Effector memory CD8-positive, alpha-beta T cell (primary cell): ENCODE data around the gene POLA1.

ENCODE experiments used
- ATAC-seq: fragments of 150-1000 bp; cut with Tn5 transposase; replicated peaks from 2 replicates; pipeline ENCODE4 v1.10.0; 2021; ENCODE audit warnings: mild to moderate bottlenecking, moderate library complexity
- DNase-seq, 3 experiments: peaks; one replicate each; pipeline ENCODE4 v3.0.0; 2021
- H3K27ac Mint-ChIP-seq, 2 donors: one replicate each; pipeline ENCODE4 v1.8.0; 2022; ENCODE audit warnings: mild to moderate bottlenecking in 2 of 2, mixed read lengths in 2 of 2, moderate library complexity in 2 of 2
- H3K27me3 Mint-ChIP-seq, 2 donors: one replicate each; pipeline ENCODE4 v1.8.0; 2022; ENCODE audit warnings: mixed read lengths in 2 of 2
- H3K36me3 Mint-ChIP-seq: one replicate; pipeline ENCODE4 v1.8.0; 2022; ENCODE audit warnings: mild to moderate bottlenecking, moderate library complexity, mixed read lengths; ENCODE audit not compliant: insufficient read depth
- H3K4me1 Mint-ChIP-seq, 2 donors: one replicate each; pipeline ENCODE4 v1.8.0; 2022; ENCODE audit warnings: low read depth in 2 of 2, mixed read lengths in 2 of 2
- H3K4me3 Mint-ChIP-seq, 2 donors: one replicate each; pipeline ENCODE4 v1.8.0; 2022; ENCODE audit warnings: mild to moderate bottlenecking in 2 of 2, mixed read lengths in 2 of 2, moderate library complexity in 2 of 2
- H3K9me3 Mint-ChIP-seq, 2 donors: one replicate each; pipeline ENCODE4 v1.8.0; 2022; ENCODE audit warnings: mixed read lengths in 2 of 2

POLA1 gene

DNA sequence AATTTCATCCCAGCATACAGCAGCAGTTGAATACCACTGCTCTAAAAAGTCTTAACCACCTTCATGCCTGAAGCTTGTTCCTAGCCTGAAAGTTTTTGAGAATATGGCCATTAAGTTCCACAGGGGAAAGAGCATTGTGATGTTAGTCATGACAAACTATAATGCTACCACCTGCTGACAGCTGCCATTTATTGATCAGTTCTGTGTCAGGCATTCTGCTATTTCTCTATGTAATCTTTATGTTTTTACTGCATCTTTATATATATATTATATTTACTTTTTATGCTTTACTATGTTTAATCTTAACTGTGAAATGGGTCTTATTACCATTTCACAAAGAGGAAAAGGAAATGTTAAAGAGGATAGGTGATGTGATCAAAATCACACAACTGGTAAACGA, 268.1 kb downstream of the POLA1 start:
- Mint-ChIP-seq H3K27ac (no peak overlapping the region), H3K36me3 (no peaks in the 10 kb centered on the region), H3K27me3 (no peaks in the 10 kb centered on the region), H3K4me1 (no peaks in the 10 kb centered on the region), H3K4me3 (no peak overlapping the region), H3K9me3 (no peaks in the 10 kb centered on the region)
- DNase-seq (no peak), ATAC-seq (no peak)

DNA sequence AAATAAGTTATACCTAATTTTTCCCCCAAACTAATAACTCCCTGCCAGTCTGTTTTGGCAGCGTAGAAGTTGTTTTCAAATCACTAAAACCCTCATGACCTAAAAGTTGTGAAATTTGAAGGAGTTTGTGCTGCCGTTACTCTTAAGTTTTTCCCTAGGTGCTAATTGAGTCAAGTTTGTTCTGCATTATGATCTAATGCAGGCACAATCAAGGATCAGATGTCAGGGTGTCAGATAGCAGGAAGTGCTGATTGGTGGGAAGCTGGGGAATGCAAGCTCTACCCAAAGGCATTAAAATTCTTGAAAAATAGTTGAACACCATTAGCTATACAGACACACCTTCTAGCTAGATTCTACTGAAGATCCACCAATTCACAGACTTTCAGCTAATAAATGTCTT, 270.1 kb downstream of the POLA1 start:
- no peak for DNase-seq
- Mint-ChIP-seq H3K4me3 (no peak overlapping the region), H3K9me3 (no peaks in the 10 kb centered on the region), H3K27me3 (no peaks in the 10 kb centered on the region), H3K4me1 (no peaks in the 10 kb centered on the region), H3K36me3 (no peaks in the 10 kb centered on the region), H3K27ac (no peak overlapping the region)
- ATAC-seq = no peak

DNA sequence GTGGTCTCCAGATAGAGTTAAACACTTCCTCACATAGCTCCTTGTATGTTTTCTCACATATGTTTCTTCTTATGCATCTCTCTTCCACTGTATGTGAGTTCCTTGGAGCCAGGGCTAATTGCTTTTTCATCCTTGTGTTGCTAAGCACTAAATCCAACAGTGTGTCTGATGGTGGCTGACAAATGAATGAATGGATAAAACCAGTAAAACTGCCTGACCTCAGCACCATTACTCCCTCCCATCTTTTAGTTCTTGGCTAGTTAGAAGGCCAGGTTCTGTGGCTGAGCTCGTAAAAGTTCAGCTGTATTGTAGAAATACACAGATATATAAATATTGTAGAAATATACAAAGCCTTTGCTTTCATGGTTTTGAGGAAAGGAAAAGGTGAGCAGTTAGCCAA, 271.7 kb downstream of the POLA1 start:
- Mint-ChIP-seq H3K4me1 (no peaks in the 10 kb centered on the region), H3K9me3 (no peaks in the 10 kb centered on the region), H3K4me3 (no peak overlapping the region), H3K27ac (no peak overlapping the region), H3K36me3 (no peaks in the 10 kb centered on the region), H3K27me3 (no peaks in the 10 kb centered on the region)
- ATAC-seq (no peak), DNase-seq (no peak)

DNA sequence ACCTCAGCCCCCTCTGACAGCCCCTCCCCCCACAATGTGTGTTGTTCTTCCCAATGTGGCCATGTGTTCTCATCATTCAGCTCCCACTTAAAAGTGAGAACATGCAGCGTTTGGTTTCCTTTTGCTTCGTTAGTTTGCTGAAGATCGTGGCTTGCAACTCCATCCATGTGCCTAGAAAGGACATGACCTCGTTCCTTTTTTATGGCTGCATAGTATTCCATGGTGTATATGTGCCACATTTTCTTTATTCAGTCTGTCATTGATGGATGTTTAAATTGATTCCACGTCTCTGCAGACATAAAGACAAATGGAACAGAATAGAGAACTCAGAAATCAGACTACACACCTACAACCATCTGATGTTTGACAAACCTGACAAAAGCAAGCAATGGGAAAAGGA, 276.1 kb downstream of the POLA1 start:
- Mint-ChIP-seq H3K27me3 (no peaks in the 10 kb centered on the region), H3K4me1 (no peaks in the 10 kb centered on the region), H3K36me3 (no peaks in the 10 kb centered on the region), H3K27ac (no peak overlapping the region), H3K4me3 (no peak overlapping the region), H3K9me3 (no peaks in the 10 kb centered on the region)
- DNase-seq (no peak), ATAC-seq (no peak)

DNA sequence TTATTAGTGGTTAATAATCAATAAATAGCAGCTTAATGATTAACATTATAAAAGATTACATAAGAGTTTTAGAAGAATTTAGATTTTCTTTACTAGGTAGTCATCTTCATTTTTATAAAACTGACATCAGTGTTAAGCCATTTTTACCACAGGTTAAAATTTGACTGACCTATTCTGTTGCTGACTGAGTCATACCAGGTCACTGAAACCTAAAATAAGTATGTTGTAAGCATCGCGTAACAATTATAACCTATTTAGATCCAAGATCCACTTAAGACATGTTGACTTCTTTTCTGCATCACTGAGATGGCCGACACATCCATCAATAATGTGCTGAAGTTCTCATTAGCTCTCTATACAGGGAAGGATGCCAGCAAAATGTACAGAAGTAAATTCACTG, 285.4 kb downstream of the POLA1 start:
- DNase-seq = no peak
- no peaks in the 10 kb centered on the region for H3K4me1 Mint-ChIP-seq
- no peaks in the 10 kb centered on the region for H3K36me3 Mint-ChIP-seq
- H3K27me3 Mint-ChIP-seq = no peaks in the 10 kb centered on the region
- no peak overlapping the region for H3K4me3 Mint-ChIP-seq
- H3K9me3 Mint-ChIP-seq = no peaks in the 10 kb centered on the region
- no peak overlapping the region for H3K27ac Mint-ChIP-seq
- no peak for ATAC-seq

DNA sequence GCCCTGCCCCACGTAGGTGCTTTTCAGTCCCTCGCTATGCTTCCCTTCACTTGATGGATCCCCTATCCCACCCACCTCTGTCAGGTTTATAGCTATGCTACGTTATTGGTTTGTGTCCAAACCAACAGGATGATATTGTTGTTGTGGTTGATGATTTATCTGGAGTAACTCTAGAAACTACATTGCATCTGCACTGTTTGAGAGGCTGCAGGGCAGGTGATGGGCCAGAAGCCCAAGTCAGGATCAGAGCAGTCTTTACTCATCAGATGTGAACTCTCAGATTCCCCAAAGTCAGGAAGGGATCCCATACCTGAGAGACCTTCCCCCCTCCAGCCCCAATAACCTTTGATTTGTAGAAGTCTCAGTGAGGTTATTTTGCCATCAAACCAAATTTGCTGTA, 287.3 kb downstream of the POLA1 start:
- no peaks in the 10 kb centered on the region for H3K4me1 Mint-ChIP-seq
- H3K9me3 Mint-ChIP-seq = no peaks in the 10 kb centered on the region
- H3K27ac Mint-ChIP-seq = no peak overlapping the region
- no peaks in the 10 kb centered on the region for H3K27me3 Mint-ChIP-seq
- H3K36me3 Mint-ChIP-seq = no peaks in the 10 kb centered on the region
- ATAC-seq (no peak), DNase-seq (no peak)
- H3K4me3 Mint-ChIP-seq = no peak overlapping the region

DNA sequence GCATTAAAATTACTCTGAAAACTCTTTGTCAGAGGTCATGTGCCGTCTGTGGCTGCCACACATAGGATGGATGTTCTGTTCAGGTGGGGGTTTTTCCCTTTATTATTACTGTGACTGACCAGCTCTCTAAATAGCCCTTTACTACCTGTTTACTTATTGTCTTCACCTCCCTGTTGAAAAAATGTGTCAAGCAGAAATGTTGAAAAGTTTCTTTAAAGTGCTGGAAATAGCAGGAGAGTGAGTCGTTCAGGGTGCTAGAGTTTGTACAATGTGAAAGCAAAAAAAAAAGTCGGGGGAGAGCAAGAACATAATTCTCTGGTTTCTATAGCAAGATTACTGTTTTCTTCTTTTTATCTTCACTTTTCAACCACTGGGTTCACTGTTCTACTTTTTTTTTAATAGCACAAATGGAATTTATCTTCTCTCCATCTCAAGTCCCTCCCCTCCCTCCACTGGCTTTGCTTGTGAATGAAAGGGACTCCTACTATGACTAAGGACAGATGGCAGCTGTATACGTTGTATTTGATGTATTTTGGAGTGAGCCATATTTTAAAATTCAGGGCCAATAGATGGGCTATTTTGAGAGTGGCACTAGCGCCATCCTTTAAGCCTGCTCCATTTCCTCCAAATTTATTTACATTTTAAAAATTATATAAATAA, 288.7 kb downstream of the POLA1 start:
- H3K27me3 Mint-ChIP-seq = no peaks in the 10 kb centered on the region

DNA sequence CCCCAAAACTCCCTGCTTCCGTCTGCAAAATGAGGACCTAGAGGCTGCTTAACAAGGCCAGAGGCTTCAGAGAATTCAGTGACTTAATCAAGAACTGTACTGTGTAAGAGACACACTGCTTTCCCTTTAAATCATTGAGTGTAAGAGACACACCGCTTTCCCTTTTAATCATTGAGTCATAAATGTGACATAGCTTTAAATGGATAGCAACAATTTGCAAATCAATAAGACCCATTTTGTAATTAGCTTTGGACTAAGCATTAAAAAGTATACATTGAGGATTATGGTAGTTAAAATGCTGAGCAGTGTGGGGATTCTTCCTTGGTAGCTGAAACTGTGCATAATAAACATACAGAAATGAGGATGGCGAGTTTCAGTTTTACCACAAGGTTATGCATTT, 290.2 kb downstream of the POLA1 start:
- Mint-ChIP-seq H3K4me3 (no peak overlapping the region), H3K9me3 (no peaks in the 10 kb centered on the region), H3K27me3 (no peaks in the 10 kb centered on the region), H3K27ac (no peak overlapping the region), H3K36me3 (no peaks in the 10 kb centered on the region), H3K4me1 (no peaks in the 10 kb centered on the region)
- DNase-seq (no peak), ATAC-seq (no peak)

More for the DNA sequence above, 288.7 kb downstream of the POLA1 start:
- Mint-ChIP-seq H3K27ac (no peak overlapping the region), H3K4me3 (no peak overlapping the region), H3K9me3 (no peaks in the 10 kb centered on the region), H3K4me1 (no peaks in the 10 kb centered on the region), H3K36me3 (no peaks in the 10 kb centered on the region)
- ATAC-seq = no peak
- DNase-seq = no peak

DNA sequence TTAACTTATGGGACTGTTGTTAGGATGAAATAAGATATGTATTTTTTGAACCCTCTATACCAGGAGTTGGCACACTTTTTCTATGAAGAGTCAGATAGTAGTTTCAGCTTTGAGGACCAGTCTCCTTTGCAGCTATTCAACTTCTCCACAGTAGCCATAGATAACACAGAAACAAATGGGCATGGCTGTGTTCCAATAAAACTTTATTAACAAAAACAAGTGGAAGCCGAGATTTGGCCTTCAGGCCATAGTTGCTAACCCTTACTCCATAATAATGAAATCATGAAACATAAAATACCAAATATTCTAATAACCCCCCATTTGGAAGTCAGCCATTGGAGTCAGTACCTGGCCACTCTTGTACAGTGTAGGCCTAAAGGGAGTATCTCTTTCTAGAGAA, 291.4 kb downstream of the POLA1 start:
- H3K27ac Mint-ChIP-seq = no peak overlapping the region
- no peaks in the 10 kb centered on the region for H3K36me3 Mint-ChIP-seq
- ATAC-seq (no peak), DNase-seq (no peak)
- no peak overlapping the region for H3K4me3 Mint-ChIP-seq
- no peaks in the 10 kb centered on the region for H3K4me1 Mint-ChIP-seq
- no peaks in the 10 kb centered on the region for H3K9me3 Mint-ChIP-seq
- no peaks in the 10 kb centered on the region for H3K27me3 Mint-ChIP-seq

DNA sequence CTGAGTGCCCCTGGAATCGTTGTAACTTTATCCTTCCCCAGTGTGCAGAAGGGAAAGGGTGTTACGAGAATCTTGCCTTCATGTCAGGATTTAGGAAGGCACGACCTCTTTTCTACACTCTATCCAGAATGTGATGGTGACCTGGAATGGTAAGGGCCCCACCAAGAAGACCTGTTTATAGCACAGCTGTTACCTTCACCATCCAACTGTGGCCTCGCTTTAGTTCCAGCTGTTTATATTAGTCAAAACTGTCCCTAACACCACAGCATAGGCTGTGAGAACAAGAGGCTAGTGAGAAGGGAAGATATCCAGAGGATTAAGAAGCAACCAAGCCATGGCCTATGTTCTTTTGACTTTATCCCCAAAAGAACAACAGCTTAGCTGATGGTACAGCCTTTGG, 294.0 kb downstream of the POLA1 start:
- Mint-ChIP-seq H3K9me3 (no peaks in the 10 kb centered on the region), H3K27ac (no peak overlapping the region), H3K36me3 (no peaks in the 10 kb centered on the region), H3K4me1 (no peaks in the 10 kb centered on the region), H3K27me3 (no peaks in the 10 kb centered on the region), H3K4me3 (no peak overlapping the region)
- no peak for ATAC-seq
- DNase-seq = no peak

DNA sequence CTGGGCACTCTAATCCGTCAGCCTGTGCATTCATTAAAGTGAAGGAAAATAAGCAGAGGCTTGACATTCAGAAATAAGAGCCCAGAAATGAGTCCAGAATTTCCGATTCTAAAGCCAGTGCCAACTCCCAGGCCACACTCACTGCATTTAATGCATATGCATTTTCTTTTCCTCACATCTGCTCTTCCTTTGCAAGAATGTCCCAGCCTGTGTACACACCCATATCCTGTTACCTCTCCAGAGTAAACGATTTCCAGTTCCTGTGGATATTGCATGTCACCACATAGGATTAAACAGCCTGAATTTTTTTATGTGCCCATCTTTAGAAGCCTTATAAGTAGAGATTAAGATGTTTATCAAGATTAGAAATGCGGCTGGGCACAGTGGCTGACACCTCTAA, 294.6 kb downstream of the POLA1 start:
- Mint-ChIP-seq H3K27me3 (no peaks in the 10 kb centered on the region), H3K36me3 (no peaks in the 10 kb centered on the region), H3K4me1 (no peaks in the 10 kb centered on the region), H3K9me3 (no peaks in the 10 kb centered on the region), H3K27ac (no peak overlapping the region), H3K4me3 (no peak overlapping the region)
- ATAC-seq = no peak
- DNase-seq = no peak

DNA sequence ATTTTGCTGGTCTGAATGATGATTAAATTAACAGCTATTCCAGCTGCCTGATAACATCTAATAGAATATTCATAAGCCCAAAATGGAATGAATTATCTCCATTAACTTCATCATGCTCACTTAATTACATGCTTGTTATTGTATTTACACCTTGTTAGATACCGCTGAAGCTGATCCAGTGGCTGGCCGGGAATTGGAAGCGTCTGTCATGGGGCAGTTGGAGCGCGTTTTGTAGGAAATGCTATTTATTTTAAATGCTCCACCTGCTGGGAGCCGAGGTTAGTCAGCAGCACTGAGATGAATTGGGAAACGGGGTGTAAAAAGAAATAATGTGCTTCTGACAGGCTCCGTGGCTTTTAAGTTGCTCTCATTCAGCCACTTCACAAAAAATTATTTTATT, 296.8 kb downstream of the POLA1 start:
- H3K36me3 Mint-ChIP-seq = no peaks in the 10 kb centered on the region
- H3K27ac Mint-ChIP-seq = no peak overlapping the region
- DNase-seq (no peak), ATAC-seq (no peak)
- no peaks in the 10 kb centered on the region for H3K4me1 Mint-ChIP-seq
- no peaks in the 10 kb centered on the region for H3K27me3 Mint-ChIP-seq
- no peak overlapping the region for H3K4me3 Mint-ChIP-seq
- no peaks in the 10 kb centered on the region for H3K9me3 Mint-ChIP-seq

DNA sequence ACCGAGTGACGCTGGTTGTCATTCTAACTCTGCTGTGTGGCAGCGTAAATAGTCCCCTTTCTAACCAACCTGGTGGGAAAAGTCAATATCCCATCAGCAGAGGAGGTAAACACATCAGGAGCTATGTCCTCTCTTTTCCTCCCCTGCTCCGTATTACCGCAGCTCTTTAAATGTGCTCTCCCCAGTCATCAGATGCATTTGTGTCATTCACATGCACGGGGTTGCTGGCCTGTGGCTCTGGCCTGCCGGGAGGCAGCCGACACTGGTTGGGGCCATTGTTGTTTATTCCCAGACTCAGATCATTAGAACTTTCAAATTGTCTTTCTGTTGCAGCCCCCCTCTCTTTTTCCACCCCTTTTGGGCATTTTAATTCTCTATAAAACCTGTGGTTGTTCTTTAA, 300.2 kb downstream of the POLA1 start:
- no peaks in the 10 kb centered on the region for H3K36me3 Mint-ChIP-seq
- ATAC-seq (no peak), DNase-seq (no peak)
- H3K27me3 Mint-ChIP-seq = no peaks in the 10 kb centered on the region
- no peak overlapping the region for H3K27ac Mint-ChIP-seq
- H3K4me3 Mint-ChIP-seq = no peak overlapping the region
- no peaks in the 10 kb centered on the region for H3K9me3 Mint-ChIP-seq
- H3K4me1 Mint-ChIP-seq = no peaks in the 10 kb centered on the region

DNA sequence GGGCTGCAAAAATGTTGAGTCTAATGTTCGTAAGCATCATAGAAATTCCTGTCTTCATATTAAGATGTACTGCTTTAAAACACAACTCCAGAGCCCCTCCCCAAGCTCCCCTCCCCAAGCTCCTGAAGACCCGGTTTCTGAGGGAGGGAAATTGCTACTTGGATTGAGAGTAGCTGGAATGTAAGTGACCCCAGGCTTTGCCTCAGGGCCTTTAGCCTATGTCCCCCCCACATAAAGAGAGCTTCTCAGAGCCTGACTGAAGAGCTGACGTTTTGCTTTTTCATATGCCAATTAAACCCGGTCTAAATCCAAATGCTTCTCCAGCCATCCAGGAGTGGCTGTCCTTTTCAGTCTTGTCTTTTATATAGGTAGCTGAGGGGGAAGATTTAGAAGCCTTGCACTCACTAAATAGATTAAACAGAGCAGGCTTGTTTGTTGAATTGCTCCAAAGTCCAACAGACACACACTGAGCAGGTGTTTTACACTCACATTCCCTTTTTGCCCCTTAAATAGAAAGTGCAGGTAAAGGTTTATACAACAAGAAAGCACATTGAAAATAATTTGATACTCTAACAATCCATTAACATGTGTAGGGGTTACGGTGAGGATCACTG, 302.5 kb downstream of the POLA1 start:
- no peaks in the 10 kb centered on the region for H3K9me3 Mint-ChIP-seq
- no peak overlapping the region for H3K27ac Mint-ChIP-seq
- no peaks in the 10 kb centered on the region for H3K27me3 Mint-ChIP-seq
- no peak overlapping the region for H3K4me3 Mint-ChIP-seq
- H3K36me3 Mint-ChIP-seq = peaks cover 4% of the 10 kb centered on the region
- H3K4me1 Mint-ChIP-seq = no peaks in the 10 kb centered on the region
- no peak for DNase-seq
- ATAC-seq = no peak
